ENCODE measurements around the gene HPS6. TPM values are rescaled to one million over a fixed set of nuclear protein-coding genes. Genes with fewer than 3 reads are reported as not detected.

HPS6 gene
- total and polyA plus RNA-seq, 9 of the 15 experiments (the other 6 are each of a cell fraction or from before 2014, with no cell fraction given): 0.45 to 14.0 (median 4.5) TPM

- TF ChIP-seq E2F8 (IDR thresholded peaks at IDR 0.05; ENCODE audit: low read depth, partially characterized antibody) (peak; percentile 45), SP1 (CRISPR knock-in tag; IDR thresholded peaks at IDR 0.05) (peak; percentile 85), ZNF589 (CRISPR knock-in tag; IDR thresholded peaks at IDR 0.05; ENCODE audit: low read depth) (peak; percentile 56), POLR2A (conservative IDR thresholded peaks at IDR 0.05) (peak; percentile 75), CCNT2 (IDR thresholded peaks at IDR 0.05; ENCODE audit: borderline replicate concordance, extremely low read depth, insufficient read length, low read depth, low read length) (peak; percentile 74), L3MBTL2 (IDR thresholded peaks at IDR 0.05) (peak; percentile 65; the same call in 1 of the 2 replicates), LCOR (CRISPR knock-in tag; IDR thresholded peaks at IDR 0.05) (no peak), BMI1 (IDR thresholded peaks at IDR 0.05; ENCODE audit: low read length) (no peak), ZNF766 (CRISPR knock-in tag; conservative IDR thresholded peaks at IDR 0.05) (peak; percentile 81), MTA3 (IDR thresholded peaks at IDR 0.05; ENCODE audit: borderline replicate concordance) (peak; percentile 77; the same call in 1 of the 2 replicates), ELF4 (CRISPR knock-in tag; IDR thresholded peaks at IDR 0.05) (no peak), ZNF586 (CRISPR knock-in tag; conservative IDR thresholded peaks at IDR 0.05) (no peak), GABPA (tag; conservative IDR thresholded peaks at IDR 0.05; ENCODE audit: low read depth) (peak; percentile 73), FOXJ2 (tag; IDR thresholded peaks at IDR 0.05) (peak; percentile 66; the same call in 1 of the 2 replicates), MNT (conservative IDR thresholded peaks at IDR 0.05) (peak; percentile 63 to 83; a peak in 3 of 4 replicates)
- TF ChIP-seq, protein P1, sequence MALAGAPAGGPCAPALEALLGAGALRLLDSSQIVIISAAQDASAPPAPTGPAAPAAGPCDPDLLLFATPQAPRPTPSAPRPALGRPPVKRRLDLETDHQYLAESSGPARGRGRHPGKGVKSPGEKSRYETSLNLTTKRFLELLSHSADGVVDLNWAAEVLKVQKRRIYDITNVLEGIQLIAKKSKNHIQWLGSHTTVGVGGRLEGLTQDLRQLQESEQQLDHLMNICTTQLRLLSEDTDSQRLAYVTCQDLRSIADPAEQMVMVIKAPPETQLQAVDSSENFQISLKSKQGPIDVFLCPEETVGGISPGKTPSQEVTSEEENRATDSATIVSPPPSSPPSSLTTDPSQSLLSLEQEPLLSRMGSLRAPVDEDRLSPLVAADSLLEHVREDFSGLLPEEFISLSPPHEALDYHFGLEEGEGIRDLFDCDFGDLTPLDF (CRISPR knock-in tag; IDR thresholded peaks at IDR 0.05): 0 out of 2 replicates have a peak, but pooled peaks have one; percentile 57
- TF ChIP-seq, protein P2, sequence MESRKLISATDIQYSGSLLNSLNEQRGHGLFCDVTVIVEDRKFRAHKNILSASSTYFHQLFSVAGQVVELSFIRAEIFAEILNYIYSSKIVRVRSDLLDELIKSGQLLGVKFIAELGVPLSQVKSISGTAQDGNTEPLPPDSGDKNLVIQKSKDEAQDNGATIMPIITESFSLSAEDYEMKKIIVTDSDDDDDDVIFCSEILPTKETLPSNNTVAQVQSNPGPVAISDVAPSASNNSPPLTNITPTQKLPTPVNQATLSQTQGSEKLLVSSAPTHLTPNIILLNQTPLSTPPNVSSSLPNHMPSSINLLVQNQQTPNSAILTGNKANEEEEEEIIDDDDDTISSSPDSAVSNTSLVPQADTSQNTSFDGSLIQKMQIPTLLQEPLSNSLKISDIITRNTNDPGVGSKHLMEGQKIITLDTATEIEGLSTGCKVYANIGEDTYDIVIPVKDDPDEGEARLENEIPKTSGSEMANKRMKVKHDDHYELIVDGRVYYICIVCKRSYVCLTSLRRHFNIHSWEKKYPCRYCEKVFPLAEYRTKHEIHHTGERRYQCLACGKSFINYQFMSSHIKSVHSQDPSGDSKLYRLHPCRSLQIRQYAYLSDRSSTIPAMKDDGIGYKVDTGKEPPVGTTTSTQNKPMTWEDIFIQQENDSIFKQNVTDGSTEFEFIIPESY (CRISPR knock-in tag; IDR thresholded peaks at IDR 0.05): peak; percentile 66; the same call in 1 of the 2 replicates
- TF ChIP-seq, protein P3, sequence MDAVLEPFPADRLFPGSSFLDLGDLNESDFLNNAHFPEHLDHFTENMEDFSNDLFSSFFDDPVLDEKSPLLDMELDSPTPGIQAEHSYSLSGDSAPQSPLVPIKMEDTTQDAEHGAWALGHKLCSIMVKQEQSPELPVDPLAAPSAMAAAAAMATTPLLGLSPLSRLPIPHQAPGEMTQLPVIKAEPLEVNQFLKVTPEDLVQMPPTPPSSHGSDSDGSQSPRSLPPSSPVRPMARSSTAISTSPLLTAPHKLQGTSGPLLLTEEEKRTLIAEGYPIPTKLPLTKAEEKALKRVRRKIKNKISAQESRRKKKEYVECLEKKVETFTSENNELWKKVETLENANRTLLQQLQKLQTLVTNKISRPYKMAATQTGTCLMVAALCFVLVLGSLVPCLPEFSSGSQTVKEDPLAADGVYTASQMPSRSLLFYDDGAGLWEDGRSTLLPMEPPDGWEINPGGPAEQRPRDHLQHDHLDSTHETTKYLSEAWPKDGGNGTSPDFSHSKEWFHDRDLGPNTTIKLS (IDR thresholded peaks at IDR 0.05; ENCODE audit: borderline replicate concordance, low read depth): peak; percentile 77; the same call in 1 of the 2 replicates
Observed at GRCh38 chr10:102055647-102056419, 9.3 kb upstream of the HPS6 start, which contains the start of gene ARMH3 (continued).

Data from K562 (cell line).